Suppressor macrophage treated with lipopolysaccharide for 4 hours (primary cell): ENCODE results near the gene ZNF90.
"Not testable (repeated sequence)": the region's sequence is repeated elsewhere in the genome, so short reads cannot be mapped to it uniquely, and the experiment has no call there.

Experiments used
- DNase-seq: peaks from one replicate; pipeline ENCODE4 v3.0.0-alpha.2; 2020

Gene ZNF90

DNA sequence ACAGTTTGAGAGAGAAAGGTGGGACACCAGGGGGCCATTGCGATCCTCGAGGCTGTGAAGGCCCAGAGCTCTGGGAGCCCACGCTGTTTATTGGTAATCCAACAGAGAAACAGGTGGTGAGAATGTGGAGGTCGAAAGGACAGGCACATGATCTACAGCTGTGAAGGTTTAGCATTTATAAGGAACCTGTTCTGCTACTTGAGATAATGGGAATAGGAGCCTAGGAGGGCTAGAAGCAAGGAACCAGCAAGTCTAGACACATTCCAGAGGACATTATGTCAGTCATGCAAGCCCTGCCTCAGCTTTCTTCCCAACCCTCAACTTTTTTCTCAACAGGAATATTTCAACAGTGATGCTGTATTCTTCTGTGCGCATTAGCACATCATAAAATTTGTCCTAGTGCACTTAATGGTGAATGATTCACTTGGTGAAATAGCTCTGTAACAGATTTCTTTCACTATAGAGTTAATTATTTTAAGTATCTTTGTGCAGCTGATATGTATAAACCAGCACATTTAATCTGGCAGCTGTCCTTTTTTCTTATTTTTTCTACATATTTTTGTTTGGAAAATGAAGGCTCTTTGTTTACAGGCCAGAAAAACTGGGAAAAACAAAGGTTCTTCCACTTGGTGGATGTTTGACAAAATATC lies 25.4 kb downstream of the ZNF90 start:
- DNase-seq, result no peak

- DNase-seq, result no peak
These were observed 29.5 kb downstream of the ZNF90 start for GRCh38 chr19:20107301-20107700.

DNA sequence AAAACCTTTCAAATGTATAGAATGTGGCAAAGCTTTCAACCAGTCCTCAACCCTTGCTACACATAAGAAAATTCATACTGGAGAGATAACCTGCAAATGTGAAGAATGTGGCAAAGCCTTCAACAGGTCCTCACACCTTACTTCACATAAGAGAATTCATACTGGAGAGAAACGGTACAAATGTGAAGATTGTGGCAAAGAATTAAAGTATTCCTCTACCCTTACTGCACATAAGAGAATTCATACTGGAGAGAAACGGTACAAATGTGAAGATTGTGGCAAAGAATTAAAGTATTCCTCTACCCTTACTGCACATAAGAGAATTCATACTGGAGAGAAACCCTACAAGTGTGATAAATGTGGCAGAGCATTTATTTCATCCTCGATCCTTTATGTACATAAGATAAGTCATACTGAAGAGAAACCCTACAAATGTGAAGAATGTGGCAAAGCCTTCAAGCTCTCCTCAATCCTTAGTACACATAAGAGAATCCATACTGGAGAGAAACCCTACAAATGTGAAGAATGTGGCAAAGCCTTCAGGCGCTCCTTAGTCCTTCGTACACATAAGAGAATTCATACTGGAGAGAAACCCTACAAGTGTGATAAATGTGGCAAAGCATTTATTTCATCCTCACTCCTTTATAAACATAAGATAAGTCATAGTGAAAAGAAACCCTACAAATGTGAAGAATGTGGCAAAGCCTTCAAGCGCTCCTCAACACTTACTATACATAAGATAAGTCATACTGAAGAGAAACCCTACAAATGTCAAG lies 40.5 kb downstream of the ZNF90 start:
- not testable (repeated sequence) for DNase-seq

DNA sequence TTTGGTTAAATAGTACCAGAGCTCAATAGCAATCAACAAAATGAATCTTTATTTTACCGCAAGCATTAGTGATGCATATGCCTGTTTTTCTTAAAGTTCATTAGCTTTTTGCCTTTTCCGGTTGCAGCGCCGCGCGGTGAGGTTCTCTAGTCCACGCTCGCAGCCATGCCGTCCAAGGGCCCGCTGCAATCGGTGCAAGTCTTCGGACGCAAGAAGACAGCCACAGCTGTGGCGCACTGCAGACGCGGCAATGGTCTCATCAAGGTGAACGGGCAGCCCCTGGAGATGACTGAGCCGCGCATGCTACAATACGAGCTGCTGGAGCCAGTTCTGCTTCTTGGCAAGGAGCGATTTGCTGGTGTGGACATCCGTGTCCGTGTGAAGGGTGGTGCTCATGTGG lies 47.1 kb downstream of the ZNF90 start:
- no peak for DNase-seq

GRCh38 chr19:20132933-20133332 lies 55.1 kb downstream of the ZNF90 start:
- DNase-seq, result not testable (repeated sequence)

- DNase-seq, result not testable (repeated sequence)
These were observed 59.9 kb downstream of the ZNF90 start for GRCh38 chr19:20137714-20138113.

GRCh38 chr19:20151617-20152145 lies 73.9 kb downstream of the ZNF90 start:
- DNase-seq, result no peak

DNA sequence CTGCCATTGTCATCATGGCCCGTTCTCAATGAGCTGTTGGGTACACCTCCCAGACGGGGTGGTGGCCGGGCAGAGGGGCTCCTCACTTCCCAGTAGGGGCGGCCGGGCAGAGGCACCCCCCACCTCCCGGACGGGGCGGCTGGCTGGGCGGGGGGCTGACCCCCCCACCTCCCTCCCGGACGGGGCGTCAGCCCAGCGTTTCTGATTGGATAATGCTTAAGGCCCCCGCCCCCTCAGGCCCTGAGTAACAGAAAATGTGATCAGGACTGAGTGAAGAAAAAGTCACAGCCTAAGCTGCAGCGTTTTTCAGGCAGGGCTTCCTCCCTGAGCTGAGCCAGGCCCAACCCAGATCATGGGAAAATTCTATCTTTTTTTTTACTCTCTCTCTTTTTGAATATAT lies 74.7 kb downstream of the ZNF90 start:
- DNase-seq, result not testable (repeated sequence)

DNA sequence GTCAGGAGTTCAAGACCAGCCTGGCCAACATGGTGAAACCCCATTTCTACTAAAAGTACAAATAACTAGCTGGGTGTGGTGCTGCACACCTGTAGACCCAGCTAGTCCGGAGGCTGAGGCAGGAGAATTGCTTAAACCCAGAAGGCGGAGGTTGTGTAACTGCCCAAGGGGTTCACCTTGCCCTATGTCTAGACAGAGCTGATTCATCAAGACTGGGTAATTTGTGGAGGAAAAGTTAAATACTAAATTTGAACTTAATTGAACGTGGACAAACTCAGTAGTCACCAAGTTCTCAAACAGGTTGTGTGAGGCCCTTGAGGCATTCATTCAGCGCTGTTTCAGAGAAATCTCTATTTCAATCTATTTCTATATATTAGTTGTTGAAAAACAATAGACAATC lies 75.5 kb downstream of the ZNF90 start:
- DNase-seq, result no peak

- DNase-seq, result no peak
These were observed 76.8 kb downstream of the ZNF90 start for GRCh38 chr19:20154636-20155035.

GRCh38 chr19:20162821-20163220 lies 85.0 kb downstream of the ZNF90 start:
- DNase-seq, result no peak

GRCh38 chr19:20164456-20164855 lies 86.7 kb downstream of the ZNF90 start:
- no peak for DNase-seq

- DNase-seq, result no peak
These were observed 88.3 kb downstream of the ZNF90 start for GRCh38 chr19:20165971-20166592.

- peak; percentile 86 for DNase-seq
These were observed 89.3 kb downstream of the ZNF90 start, which contains the start of gene ZNF486 for GRCh38 chr19:20167020-20167644. ZNF486 (plus strand) TSS chr19:20167214; CDS start chr19:20167331, 117 bp downstream.

DNA sequence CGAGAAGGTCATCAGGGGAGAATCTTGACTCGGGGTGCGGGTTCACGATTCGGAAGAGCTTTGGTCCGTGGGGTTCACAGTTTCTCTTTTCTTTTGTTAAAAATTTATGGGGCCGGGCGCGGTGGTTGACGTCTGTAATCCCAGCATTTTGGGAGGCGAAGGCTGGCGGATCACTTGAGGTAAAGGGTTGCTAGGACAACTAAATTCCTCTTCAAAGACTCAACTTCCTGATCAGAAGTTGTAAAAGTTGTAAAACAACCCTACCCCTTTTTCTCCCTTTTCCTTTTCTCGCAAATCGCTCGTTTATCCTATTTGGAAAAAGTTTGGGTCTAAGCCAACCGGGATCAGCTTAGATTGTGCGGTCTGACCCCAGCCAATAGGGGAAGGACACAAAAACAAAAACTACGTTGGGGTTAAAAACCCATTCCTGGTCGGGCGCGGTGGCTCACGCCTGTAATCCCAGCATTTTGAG lies 89.9 kb downstream of the ZNF90 start:
- DNase-seq, result peak; percentile 2
